Large intestine (tissue), 3 donors: ENCODE results near the gene HBD. TPM values are rescaled to one million over a fixed set of nuclear protein-coding genes. Genes with fewer than 3 reads are reported as not detected.

Source experiments
- DNase-seq, 2 donors: peaks; one replicate each; pipeline versions ENCODE4 v3.0.0 to v3.0.0-alpha.2; 2013
- H3K27ac ChIP-seq: one replicate; pipeline ENCODE4 v1.5.1; 2013; ENCODE audit warnings: low read length
- H3K27me3 ChIP-seq: 2 replicates; pipeline ENCODE4 v1.6.1; 2013; ENCODE audit warnings: low read length; ENCODE audit not compliant: control insufficient read depth, insufficient read depth
- H3K36me3 ChIP-seq: 2 replicates; pipeline ENCODE4 v1.6.1; 2013; ENCODE audit warnings: low read length; ENCODE audit not compliant: control insufficient read depth, insufficient read depth
- H3K4me1 ChIP-seq: one replicate; pipeline ENCODE4 v1.6.1; 2013; ENCODE audit warnings: low read length; ENCODE audit not compliant: control insufficient read depth, insufficient read depth
- H3K4me3 ChIP-seq: one replicate; pipeline ENCODE4 v1.5.1; 2013; ENCODE audit warnings: low read length
- H3K9me3 ChIP-seq: one replicate; pipeline ENCODE4 v1.6.1; 2013; ENCODE audit warnings: mild to moderate bottlenecking, low read depth, low read length, moderate library complexity; ENCODE audit not compliant: control insufficient read depth
- WGBS: methylation state at CpG from one replicate; pipeline ENCODE4 v1.1.5; 2013; ENCODE audit warnings: low lambda C conversion rate; ENCODE audit not compliant: insufficient coverage; 5-methylcytosine and 5-hydroxymethylcytosine counted together
- polyA plus RNA-seq: library from polyadenylated mRNA; unstranded; fragments of 120-200 nt; gene quantifications from one replicate; pipeline ENCODE4 v1.2.1, GENCODE V29; 2013

Gene HBD
- polyA plus RNA-seq, 1 donor, result 0.09 TPM

DNA sequence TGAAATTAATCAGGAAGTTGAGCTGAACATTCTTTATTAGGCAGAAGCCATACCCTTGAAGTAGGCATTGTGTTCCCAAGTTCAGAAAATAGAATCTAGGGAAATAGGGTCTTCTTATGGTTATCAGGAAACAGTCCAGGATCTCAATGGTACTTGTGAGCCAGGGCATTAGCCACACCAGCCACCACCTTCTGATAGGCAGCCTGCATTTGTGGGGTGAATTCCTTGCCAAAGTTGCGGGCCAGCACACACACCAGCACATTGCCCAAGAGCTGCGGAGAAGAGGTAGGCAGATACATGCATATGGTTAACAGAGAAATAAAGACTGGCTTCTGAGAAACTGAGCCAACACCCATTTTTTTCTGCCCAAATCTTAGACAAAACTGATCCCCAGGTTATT lies 1.5 kb downstream of the HBD start:
- no peak overlapping the region for H3K27ac ChIP-seq
- no CpG with 5 or more reads among the region's 2 CpGs for WGBS
- no peak for DNase-seq
- no peaks in the 10 kb centered on the region for H3K9me3 ChIP-seq
- H3K4me3 ChIP-seq, result no peak overlapping the region
- no peaks in the 10 kb centered on the region for H3K36me3 ChIP-seq
- H3K27me3 ChIP-seq, result no peaks in the 10 kb centered on the region
- no peaks in the 10 kb centered on the region for H3K4me1 ChIP-seq

DNA sequence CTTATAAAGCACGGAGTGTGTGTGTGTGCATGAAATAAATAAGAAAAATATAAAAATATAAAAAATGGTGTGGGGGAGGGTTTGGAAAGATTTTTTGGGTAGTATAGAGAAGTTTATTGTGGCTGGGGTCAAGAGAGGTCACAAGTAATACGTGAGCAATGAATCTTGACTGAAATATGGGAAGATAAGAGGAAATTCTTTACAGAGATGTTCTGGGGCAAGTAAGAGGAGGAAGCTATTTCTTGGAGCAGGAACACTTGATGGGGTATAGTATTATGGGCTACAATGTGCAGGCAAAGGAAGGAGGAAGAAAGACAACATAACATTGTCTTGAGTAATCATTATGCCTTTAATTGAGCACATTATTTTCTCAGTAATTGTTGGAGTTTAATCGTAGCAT lies 2.1 kb downstream of the HBD start:
- no peaks in the 10 kb centered on the region for H3K27me3 ChIP-seq
- H3K4me1 ChIP-seq, result no peaks in the 10 kb centered on the region
- 91% methylated on average over 2 of the region's 3 CpGs for WGBS
- DNase-seq, result no peak
- no peak overlapping the region for H3K4me3 ChIP-seq
- no peaks in the 10 kb centered on the region for H3K36me3 ChIP-seq
- no peaks in the 10 kb centered on the region for H3K9me3 ChIP-seq
- no peak overlapping the region for H3K27ac ChIP-seq

DNA sequence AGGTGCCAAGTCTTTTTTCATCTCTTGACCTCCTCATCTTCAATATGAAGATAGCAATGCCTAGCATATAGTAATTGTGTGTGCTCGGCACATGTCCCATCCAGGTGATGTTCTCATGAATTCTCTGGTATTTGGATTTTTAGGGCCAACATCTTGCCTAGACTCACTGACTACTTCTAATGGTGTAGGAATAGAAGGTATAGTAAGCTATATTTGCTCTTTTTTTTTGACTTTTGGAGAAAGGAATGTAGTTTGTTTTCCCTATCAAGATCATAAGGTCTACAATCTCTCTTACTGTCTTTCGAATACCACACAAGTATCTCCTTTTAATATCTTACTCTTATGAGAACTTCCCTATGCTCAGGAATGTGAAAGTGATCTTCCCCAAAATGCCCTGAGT lies 3.2 kb downstream of the HBD start:
- Histone ChIP-seq H3K36me3 (no peaks in the 10 kb centered on the region), H3K27me3 (no peaks in the 10 kb centered on the region), H3K27ac (no peak overlapping the region), H3K4me1 (no peaks in the 10 kb centered on the region), H3K9me3 (no peaks in the 10 kb centered on the region), H3K4me3 (no peak overlapping the region)
- DNase-seq, result no peak
- WGBS, result no CpG with 5 or more reads among the region's 2 CpGs

DNA sequence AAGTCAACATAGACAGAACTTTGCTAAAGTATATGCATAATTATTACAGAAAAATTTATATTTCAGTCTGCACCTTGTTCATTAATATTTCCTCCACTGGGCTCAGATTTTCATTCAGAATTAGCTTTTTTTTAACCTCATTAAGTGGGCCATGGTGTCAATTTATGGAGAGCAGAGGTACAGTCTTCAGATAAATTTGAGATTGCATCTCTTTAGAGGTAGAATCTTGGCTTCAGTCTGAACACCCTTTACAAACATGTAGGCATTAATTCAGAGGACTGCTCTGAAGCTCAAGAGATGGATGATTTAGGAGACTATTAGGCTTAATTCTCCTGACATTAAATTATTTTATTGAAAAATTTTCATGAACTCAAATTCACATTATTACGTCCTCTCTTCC lies 4.0 kb downstream of the HBD start:
- H3K27ac ChIP-seq, result no peak overlapping the region
- H3K9me3 ChIP-seq, result no peaks in the 10 kb centered on the region
- no peak overlapping the region for H3K4me3 ChIP-seq
- H3K36me3 ChIP-seq, result no peaks in the 10 kb centered on the region
- 89% methylated on average over 1 of the region's 1 CpG for WGBS
- H3K4me1 ChIP-seq, result no peaks in the 10 kb centered on the region
- no peaks in the 10 kb centered on the region for H3K27me3 ChIP-seq
- DNase-seq, result no peak

DNA sequence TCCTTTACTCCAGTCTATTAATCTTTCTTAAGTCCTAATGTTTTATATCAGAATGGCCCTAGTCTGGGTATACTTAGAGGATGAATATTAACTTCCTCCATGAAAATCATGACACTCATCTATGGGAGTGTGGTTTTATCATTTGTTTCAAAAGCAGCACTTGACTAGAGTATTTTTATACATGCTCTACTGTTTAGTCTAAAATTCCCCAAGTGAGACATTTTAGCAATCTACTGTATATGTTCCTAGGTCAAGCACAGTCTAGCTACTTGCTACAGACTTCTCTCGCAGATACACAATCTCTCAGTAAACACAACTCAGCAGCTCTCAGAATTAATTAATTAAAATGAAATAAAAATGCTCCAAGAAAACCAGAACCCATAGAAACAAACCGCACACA lies 4.5 kb downstream of the HBD start:
- Histone ChIP-seq H3K9me3 (no peaks in the 10 kb centered on the region), H3K4me3 (no peak overlapping the region), H3K27ac (no peak overlapping the region), H3K27me3 (no peaks in the 10 kb centered on the region), H3K36me3 (no peaks in the 10 kb centered on the region), H3K4me1 (no peaks in the 10 kb centered on the region)
- DNase-seq, result no peak
- WGBS, result 100% methylated on average over 1 of the region's 2 CpGs

DNA sequence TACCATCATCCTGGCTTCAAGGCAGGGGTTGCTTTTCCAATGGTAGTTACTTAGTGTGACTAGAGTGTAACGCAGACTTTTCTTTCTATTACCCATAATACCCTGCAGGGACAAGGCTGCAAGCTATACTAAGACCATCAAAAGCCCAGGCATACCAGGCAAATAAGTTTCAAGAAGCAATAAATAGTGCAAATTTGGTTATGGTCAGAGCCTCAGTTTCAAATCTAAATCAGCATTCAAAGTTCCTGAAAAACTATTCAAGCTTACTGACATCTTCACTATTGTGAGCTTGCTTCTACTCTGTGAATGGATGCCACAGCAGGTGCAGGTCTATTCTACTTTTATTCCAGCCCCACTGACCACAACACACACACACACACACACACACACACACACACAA lies 4.9 kb downstream of the HBD start:
- H3K36me3 ChIP-seq, result no peaks in the 10 kb centered on the region
- no CpG with 5 or more reads among the region's 1 CpG for WGBS
- no peak overlapping the region for H3K4me3 ChIP-seq
- H3K27me3 ChIP-seq, result no peaks in the 10 kb centered on the region
- H3K4me1 ChIP-seq, result no peaks in the 10 kb centered on the region
- H3K9me3 ChIP-seq, result no peaks in the 10 kb centered on the region
- DNase-seq, result no peak
- no peak overlapping the region for H3K27ac ChIP-seq

DNA sequence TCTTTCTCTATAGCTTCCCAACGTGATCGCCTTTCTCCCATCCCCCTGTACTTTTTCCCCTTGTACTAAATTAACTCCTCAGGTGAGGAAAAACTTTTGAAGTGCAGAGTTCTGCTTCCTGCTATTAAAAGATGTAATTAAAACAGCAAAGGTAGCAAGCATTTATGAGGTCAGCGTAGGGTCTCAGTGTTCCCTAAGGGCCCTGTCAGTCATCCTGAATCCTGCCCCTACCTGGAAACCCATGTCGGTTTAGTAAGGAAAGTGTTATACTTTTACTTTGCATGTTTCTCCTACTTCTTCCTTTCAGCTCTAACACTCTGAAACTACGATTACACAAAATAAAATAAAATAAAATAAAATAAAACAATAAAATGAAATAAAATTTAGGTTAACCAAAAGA lies 6.2 kb downstream of the HBD start:
- Histone ChIP-seq H3K9me3 (no peaks in the 10 kb centered on the region), H3K4me3 (no peak overlapping the region), H3K36me3 (no peaks in the 10 kb centered on the region), H3K4me1 (no peaks in the 10 kb centered on the region), H3K27me3 (no peaks in the 10 kb centered on the region), H3K27ac (no peak overlapping the region)
- no peak for DNase-seq
- 81% methylated on average over 5 of the region's 5 CpGs for WGBS

DNA sequence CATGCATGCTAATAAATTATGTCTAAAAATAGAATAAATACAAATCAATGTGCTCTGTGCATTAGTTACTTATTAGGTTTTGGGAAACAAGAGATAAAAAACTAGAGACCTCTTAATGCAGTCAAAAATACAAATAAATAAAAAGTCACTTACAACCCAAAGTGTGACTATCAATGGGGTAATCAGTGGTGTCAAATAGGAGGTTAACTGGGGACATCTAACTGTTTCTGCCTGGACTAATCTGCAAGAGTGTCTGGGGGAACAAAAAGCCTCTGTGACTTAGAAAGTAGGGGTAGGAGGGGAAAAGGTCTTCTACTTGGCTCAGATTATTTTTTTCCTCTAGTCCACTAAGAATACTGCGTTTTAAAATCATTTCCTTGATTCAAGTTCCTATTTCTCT lies 6.6 kb downstream of the HBD start:
- H3K27ac ChIP-seq, result no peak overlapping the region
- H3K4me3 ChIP-seq, result no peak overlapping the region
- H3K4me1 ChIP-seq, result no peaks in the 10 kb centered on the region
- 60% methylated on average over 1 of the region's 1 CpG for WGBS
- no peaks in the 10 kb centered on the region for H3K27me3 ChIP-seq
- no peaks in the 10 kb centered on the region for H3K9me3 ChIP-seq
- H3K36me3 ChIP-seq, result no peaks in the 10 kb centered on the region
- DNase-seq, result no peak

DNA sequence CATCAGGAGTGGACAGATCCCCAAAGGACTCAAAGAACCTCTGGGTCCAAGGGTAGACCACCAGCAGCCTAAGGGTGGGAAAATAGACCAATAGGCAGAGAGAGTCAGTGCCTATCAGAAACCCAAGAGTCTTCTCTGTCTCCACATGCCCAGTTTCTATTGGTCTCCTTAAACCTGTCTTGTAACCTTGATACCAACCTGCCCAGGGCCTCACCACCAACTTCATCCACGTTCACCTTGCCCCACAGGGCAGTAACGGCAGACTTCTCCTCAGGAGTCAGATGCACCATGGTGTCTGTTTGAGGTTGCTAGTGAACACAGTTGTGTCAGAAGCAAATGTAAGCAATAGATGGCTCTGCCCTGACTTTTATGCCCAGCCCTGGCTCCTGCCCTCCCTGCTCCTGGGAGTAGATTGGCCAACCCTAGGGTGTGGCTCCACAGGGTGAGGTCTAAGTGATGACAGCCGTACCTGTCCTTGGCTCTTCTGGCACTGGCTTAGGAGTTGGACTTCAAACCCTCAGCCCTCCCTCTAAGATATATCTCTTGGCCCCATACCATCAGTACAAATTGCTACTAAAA lies 7.5 kb downstream of the HBD start, which contains the start of gene HBB:
TSS of gene HBB (minus strand) at position 340 of the 579 bp plus-strand sequence. CDS start at position 290, 50 bp downstream.
- H3K4me1 ChIP-seq, result no peaks in the 10 kb centered on the region
- no peaks in the 10 kb centered on the region for H3K36me3 ChIP-seq
- 40% methylated on average over 1 of the region's 3 CpGs for WGBS
- H3K9me3 ChIP-seq, result no peaks in the 10 kb centered on the region
- DNase-seq, result no peak
- no peak within 1 kb of the TSS for H3K4me3 ChIP-seq
- H3K27ac ChIP-seq, result no peak within 1 kb of the TSS
- no peaks in the 10 kb centered on the region for H3K27me3 ChIP-seq

DNA sequence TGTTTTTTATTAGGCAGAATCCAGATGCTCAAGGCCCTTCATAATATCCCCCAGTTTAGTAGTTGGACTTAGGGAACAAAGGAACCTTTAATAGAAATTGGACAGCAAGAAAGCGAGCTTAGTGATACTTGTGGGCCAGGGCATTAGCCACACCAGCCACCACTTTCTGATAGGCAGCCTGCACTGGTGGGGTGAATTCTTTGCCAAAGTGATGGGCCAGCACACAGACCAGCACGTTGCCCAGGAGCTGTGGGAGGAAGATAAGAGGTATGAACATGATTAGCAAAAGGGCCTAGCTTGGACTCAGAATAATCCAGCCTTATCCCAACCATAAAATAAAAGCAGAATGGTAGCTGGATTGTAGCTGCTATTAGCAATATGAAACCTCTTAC lies 8.8 kb downstream of the HBD start:
- H3K9me3 ChIP-seq, result no peaks in the 10 kb centered on the region
- H3K36me3 ChIP-seq, result no peaks in the 10 kb centered on the region
- no peaks in the 10 kb centered on the region for H3K27me3 ChIP-seq
- no CpG with 5 or more reads among the region's 2 CpGs for WGBS
- no peak overlapping the region for H3K4me3 ChIP-seq
- no peak for DNase-seq
- H3K27ac ChIP-seq, result no peak overlapping the region
- H3K4me1 ChIP-seq, result no peaks in the 10 kb centered on the region
